Measurements from ENCODE around the gene CPXM1. TPM values are rescaled to one million over a fixed set of nuclear protein-coding genes. Genes with fewer than 3 reads are reported as not detected.
"Not testable (repeated sequence)": the region's sequence is repeated elsewhere in the genome, so short reads cannot be mapped to it uniquely, and the experiment has no call there.

Gene CPXM1
- total RNA-seq (2014; rRNA removed; shearing (Covaris generic)), result not detected in 2 replicates

DNA sequence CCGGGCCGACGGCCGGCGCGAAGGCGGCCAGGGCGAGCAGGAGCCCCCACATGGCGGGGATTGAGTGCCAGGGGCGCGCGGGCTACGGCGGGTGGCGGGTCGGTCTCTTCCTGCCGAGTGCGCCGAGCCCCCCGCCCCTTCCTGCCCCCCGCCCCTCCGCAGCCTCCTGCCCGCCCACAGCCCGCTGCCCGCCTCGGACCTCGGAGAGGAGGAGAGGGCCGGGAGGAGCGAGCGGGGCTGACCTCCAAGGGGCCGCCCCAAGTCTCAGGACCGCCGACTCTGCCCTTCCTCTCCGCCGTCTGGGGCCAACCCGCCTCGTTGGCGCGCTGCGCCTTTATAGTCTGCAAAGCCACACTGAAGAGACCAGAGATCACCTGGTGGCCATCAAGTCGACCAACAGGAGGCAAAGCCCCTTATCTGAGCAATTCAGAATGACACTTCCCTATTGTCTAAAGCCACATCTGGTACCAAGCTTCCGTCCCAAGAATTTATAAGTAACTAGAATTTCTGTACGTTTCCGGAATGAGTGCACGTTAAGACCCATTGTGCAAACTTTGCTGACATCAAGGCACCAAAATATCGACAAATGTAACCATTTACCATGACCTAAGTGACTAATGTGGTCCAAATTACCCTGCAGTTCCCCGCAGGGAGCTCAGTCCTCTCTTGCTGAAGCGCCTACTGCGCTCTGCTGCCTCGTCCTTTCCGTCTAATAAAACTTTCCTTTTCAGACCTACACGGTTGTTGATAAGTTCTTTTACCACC, at the start of gene CPXM1:
Gene CPXM1 (minus strand): TSS at position 107 of the 765 bp plus-strand sequence. CDS start 55 bp downstream, at position 52.
- no peak for DNase-seq (ENCODE audit: low read depth)

DNA sequence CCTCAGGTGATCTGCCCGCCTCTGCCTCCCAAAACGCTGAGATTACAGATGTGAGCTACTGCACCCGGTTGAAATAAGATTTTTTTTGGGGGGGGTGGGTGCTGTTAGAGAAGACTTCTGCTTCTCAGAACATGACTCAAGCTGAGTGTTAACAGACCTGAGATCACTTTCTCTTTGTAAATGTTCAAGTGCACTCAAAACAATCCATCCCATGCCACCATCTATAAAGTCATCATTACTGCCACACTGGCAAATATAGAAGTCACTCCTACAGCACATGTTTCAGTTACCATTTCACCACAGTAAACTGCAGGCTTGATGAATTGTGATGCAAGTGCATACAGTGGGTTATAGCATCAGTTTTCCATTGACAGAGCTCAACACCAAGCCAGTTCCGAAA, 49.1 kb upstream of the CPXM1 start:
- no peak for DNase-seq (ENCODE audit: low read depth)

DNA sequence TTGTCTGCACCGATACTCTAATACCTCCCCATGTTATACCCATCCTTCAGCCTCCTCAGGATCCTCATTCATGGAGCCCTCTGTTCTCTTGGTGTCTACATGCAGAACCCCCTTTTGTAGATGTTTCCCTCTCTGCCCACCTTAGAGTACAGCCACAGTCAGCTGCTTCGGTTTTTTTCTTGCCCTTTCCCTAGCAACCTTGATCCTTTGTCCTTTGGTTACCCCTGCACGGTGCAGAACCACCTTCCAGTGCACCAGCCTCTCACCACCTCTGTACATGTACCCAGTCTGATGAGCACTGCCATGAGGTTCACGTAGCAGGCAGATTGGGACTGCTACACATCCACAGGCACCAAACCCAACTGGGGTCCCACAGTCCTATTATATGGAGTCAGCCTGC, 47.4 kb upstream of the CPXM1 start:
- no peak for DNase-seq (ENCODE audit: low read depth)

DNA sequence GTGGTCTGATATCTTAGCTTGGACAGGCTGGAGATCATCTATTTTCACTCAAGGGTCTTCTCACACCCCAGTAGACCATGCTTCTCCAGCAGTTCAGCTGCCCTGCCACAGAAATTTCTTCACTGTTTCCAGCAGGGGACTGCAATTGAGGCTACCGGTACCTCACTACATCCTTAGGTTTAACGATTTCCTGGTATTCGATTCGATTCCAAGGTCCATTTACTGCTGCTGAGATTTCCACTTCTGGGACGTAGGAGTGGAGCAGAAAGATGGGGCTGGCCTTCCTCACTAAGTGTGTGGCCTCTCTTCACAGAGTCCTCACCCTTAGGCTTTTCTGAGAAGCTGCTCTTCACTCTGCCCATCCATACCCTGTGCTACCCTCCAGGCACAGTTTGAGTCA, 46.3 kb upstream of the CPXM1 start:
- DNase-seq (ENCODE audit: low read depth), result no peak

DNA sequence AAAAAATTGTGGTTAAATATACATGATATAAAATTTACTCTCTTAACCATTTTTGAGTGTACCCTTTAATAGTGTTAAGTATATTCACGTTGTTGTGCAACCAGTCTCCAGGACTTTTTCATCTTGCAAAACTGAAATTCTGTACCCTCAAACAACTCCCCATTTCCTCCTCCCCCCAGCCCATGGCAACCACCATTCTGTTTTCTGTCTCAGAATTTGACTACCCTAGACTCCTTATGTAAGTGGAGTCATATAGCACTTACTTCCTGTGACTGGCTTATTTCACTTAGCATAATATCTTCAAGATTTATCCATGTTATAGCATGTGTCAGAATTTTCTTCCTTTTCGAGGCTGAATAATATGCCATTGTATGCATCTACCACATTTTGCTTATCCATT, 45.2 kb upstream of the CPXM1 start:
- DNase-seq (ENCODE audit: low read depth), result no peak

DNA sequence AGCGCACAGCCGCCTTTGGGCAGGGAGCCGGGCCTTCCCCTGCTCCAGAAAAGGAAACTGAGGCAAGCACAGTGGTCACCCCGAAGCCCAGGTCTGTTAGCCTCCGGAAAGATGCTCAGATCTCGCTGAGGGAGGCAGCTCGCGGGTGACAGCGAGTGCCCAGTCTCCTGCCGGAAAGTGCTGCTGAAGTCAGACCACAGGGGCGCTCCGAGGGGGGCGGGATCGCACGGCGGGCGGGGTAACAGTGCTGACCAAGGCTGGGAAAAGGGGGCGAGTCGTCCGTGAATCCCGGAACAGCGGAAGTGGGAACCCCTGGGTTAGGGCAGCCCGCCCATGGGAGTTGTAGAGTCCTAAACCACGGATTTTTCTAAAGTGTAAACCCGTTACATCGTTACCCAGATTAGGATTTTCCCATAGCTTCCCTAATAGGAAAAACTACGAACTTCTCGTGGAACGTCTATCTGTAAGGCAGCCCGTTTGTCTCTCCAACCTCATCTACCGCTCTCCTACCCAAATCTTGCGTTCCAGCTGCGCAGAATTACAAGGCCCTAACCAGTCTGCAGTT, 40.6 kb upstream of the CPXM1 start:
- DNase-seq (ENCODE audit: low read depth), result peak; percentile 80

DNA sequence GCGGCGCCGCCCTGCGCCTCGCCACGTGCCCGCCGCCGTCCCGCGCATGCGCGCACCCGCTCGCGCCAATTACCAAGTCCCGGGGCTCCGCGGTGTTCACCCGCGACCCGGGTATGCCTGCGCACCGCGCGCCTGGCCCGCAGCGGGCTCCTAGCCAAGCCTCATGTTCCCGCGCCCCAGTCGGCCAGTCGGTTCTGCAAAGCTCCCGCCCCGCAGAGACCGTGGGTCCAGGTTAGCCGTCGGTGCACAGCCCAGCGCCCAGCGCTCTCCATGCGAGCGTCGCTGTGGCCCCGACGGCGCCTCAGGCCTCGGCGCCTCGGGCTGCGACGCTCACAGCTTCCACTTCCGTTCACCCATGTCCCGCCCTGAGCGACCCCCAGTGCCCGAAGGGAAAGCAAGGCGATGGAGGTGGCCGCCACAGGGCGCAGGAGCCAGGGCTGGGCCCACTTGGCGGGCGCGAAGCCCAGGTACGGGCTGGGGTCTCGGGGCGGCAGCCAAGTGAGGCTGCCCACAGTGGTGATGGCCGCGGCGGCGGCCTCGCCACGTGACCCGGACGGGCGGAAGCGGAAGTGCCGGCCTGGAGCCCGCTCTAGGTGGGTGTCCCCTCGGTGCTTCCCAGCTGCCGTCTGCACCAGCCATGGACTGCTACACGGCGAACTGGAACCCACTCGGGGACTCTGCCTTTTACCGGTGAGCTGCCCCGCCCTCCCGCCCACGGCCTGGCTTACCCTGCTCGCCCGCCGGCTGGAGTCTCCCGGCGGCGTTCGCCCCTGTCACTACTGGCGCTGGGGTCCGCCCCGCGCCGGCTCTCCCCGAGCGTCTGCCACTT, 39.9 kb upstream of the CPXM1 start, which contains the start of the genes PCED1A and VPS16:
Gene PCED1A (minus strand): TSS at position 518 of the 829 bp plus-strand sequence. CDS start 743 bp downstream, outside the sequence.
Gene VPS16 (plus strand): TSS at position 608 of the 829 bp plus-strand sequence. CDS start 30 bp downstream, at position 638.
- DNase-seq (ENCODE audit: low read depth), result peak; percentile 91

DNA sequence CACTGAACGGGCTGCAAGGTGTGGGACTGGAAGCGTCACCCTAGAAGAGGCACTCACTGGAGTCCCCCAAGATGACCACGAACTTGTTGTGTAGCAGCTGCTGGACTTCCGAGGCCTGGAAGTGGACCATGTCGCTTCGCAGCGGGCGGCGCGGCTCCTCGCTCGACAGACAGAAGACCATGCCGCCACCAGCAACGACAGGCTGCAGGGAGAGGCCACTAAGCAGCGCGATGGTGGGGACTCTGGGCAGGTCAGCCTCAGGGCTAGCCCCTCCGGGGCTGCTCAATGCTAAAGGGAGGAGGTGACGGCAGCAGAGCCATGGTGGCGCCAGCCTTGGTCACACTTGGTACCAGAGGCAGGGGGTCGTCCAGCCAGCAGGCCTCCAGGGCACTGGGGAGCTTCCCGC, 39.3 kb upstream of the CPXM1 start:
- no peak for DNase-seq (ENCODE audit: low read depth)

DNA sequence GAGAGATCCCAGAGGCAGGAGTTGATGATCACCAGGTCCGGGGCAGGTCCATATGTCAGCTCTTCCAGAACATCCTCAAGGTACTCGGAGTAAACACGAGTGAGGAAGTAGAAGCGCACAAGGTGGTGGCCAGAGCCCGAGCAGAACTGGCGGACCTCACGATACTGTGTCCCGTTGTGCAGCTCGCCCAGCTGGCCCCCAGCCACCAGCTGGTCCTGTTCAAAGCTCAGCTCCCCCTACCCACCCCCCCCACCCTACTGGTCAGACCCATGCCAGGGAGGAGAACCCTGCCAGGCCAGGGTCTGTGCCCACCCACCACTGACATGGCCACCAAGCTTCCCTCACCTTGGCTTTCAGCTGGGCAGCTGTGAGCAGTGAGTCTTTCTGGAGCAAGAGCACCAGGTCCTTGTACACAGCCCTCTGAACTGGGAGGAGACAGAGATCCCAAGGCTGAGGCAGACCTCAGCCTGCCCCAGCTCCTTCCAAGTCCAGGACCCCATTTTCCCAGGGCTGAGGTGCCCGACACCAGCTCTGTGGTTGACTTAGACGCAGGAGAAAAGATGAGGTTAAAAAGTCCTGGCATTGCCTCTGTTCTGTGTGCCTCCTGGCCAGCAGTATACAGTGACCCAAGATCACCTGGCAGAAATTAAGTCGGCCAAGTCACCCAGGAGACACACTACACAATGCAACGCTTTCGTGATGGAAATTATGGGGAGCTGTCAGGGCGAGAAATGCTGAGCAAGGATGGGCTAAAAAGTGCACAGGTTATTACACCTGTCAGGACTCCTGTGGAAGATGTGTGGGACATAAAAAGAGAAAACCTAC, 38.6 kb upstream of the CPXM1 start:
- DNase-seq (ENCODE audit: low read depth), result no peak

DNA sequence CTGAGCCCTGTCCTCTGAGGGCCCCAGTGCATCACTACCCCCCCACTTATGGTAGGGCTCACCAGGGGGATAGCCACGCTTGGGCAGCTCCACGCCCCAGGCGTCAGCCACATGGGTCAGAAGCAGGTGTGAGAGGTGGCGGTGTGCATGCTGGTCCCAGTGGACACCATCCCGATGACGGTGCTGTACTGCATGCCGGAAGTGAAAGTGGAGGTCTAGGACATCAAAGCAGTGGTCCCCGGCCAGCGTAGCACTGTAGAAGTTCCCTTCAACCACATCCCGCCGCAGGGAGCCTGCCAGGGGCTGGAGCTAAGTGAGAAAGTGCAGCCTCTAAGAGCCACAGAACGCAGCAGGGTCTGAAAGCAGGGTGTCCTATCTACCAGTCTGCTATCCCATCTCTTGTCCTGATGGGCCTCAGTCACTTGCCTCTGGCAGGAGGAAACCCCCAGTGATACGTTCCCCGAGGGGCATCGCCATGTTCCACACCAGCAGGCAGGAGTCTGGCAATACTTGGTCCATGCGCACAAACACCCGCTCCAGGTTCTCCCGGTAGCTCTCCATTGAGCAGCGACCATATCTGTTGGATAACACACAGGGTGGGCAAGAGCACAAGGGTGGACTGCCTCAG, 37.9 kb upstream of the CPXM1 start:
- DNase-seq (ENCODE audit: low read depth), result no peak

DNA sequence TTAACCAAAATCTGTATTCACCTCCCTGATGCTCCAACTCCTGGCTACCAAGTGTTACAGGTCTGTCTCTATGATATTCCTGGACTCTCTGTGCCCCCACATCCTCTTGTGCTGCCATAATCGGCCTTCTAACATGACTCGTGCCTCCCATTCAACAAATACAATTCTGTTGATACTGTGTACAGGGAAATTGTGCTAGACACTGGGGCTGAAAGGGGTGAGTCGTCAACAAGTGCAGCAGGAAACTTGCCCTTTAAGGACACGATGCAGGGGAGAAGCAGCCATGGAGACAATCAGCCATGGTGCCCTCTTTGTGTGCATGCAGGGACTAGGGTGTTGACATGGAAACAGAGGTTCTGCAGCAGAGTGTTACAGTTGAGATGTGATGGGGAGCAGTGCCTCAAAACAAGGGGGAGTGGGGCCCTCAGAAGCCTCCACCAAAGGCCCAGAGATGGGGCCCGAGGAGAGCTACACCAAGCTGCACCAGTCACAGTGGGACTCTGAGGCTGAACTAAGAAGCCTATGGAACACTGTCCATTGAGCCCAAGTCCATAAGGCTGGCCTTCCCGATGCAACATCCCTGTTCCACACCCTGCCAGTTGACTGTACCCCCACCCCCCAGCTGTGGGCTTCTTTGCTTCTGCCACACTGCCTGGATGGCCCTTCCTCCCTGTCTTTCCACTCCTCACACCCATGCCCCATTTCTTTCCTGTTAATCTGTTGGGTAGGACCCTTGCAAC, 37.0 kb upstream of the CPXM1 start:
- no peak for DNase-seq (ENCODE audit: low read depth)

DNA sequence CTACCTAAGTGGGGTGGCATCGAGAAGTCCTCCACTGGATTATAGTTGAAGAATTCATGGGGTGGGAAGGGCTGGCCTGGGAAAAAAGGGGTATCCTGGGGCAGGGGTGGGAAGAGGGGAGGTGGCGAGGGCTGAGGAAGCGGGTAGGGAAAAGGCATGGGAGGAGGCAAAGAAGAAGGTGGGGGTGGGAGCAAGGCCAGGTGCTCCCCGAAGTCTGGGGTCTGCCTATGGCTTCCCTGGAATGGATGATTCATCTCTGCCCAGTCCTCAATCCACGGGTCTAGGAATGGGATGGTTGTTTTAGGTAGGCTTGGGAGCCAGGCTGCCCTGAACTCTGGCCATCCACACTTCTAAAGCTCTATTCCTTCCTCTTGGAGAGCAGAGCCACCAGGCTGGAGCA, 35.6 kb upstream of the CPXM1 start:
- DNase-seq (ENCODE audit: low read depth), result no peak

DNA sequence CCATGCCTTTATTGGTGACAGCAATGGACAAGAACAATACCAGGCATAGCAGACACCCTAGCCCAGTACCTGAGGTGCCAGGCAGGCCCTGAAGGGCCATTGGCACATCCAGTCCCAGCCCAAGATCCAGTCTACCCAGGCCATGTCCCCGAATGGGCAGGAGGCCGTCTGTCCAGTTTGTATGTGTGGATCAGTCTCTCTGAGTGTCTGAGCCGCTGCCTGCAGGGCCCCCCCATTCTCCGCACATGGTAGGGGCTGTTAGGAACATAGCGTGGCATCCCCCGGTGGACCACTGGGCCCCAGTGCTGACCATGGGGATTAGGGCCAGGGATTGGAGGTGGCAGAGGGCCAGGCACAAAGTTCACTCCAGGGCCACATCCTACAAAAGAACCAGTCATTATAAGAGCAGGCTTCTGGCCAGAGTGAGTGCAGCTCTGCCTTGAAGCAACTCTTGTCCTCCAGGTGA, 34.9 kb upstream of the CPXM1 start:
- no peak for DNase-seq (ENCODE audit: low read depth)

DNA sequence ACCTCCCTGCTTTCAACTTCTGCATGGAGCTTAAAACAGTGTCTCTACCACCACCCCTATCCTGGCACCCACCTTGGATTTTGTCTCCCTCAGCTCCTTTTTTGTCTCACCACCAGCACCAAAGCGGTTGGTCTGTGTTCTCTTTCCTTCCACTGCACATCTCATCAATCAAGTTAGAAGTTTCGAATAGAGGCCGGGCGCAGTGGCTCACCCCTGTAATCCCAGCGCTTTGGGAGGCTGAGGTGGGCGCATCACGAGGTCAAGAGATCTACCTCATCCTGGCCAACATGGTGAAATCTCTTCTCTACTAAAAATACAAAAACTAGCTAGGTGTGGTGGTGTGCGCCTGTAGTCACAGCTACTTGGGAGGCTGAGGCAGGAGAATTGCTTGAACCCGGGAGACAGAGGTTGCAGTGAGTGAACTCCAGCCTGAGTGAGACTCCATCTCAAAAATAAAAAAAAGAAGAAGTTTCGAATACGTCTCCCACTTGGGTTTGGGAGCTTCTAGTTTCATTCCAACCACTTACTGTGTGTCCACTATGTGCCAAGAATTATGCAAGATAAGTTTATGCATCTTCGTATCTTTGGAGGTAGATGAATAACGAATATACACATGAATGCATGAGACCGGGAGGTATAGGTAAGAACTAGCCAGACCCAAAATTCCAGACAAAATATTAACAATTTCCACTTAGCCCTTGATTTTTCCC, 34.1 kb upstream of the CPXM1 start:
- no peak for DNase-seq (ENCODE audit: low read depth)

DNA sequence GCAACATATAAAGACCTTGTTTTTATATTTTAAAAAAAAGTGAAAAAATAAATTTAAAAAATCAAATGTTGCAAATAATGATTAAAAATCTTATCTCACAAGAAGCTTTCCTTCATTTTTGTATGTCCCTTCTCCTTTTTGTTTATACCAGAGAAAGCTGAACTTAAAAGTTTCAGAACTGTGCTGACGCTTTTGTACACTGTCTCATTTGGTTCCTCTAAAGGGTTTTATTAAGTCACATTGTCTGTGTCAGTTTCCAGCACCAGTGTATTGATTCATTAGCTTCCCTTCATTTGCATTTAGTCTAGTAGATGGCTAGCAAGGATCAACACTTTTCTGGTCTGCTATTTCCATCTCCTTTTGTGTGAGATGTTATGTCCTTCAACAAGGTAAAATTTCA, 33.3 kb upstream of the CPXM1 start:
- DNase-seq (ENCODE audit: low read depth), result no peak

DNA sequence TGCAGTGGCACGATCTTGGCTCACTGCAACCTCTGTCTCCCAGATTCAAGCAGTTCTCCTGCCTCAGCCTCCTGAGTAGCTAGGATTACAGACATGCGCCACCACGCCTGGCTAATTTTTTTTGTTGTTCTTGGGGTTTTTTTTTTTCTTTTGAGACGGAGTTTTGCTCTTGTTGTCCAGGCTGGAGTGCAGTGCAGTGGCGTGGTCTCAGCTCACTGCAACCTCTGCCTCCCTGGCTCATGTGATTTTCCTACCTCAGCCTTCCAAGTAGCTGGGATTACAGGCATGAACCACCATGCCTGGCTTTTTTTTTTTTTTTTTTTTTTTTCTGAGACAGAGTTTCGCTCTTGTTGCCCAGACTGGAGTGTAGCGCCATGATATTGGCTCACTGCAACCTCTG, 30.8 kb upstream of the CPXM1 start:
- DNase-seq (ENCODE audit: low read depth), result not testable (repeated sequence)

DNA sequence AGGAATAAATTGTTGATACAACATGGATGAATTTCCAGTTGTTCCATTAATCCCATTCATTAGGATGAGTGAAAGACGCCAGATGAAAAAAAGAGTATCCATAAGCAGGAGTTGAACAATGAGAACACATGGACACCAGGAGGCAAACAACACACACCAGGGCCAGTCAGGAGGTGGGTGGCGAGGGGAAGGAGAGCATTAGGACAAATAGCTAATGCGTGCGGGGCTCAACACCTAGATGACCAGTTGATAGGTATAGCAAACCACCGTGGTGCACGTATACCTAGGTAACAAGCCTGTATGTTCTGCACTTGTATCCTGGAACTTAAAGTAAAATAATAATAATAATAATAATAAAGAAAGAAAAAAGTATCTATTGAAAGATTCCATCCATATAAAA, 28.9 kb upstream of the CPXM1 start:
- no peak for DNase-seq (ENCODE audit: low read depth)

DNA sequence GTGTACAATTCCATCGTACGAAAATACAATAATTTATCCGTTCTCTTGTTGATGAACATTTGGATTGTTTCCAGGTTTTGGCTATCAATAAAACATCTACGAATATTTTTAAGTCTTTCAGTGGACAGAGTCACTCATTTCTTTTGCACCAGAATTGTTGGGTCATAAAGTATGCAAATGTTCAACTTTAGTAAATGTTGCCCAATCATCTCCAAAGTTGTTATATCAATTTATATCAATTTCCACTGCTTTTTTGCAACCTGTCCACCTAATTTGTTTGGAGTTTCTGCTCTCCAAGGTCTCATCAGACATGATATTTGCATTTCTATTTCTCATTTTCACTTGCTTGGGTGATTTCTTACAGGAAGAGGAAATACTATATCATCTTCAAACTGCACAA, 26.2 kb upstream of the CPXM1 start:
- no peak for DNase-seq (ENCODE audit: low read depth)

DNA sequence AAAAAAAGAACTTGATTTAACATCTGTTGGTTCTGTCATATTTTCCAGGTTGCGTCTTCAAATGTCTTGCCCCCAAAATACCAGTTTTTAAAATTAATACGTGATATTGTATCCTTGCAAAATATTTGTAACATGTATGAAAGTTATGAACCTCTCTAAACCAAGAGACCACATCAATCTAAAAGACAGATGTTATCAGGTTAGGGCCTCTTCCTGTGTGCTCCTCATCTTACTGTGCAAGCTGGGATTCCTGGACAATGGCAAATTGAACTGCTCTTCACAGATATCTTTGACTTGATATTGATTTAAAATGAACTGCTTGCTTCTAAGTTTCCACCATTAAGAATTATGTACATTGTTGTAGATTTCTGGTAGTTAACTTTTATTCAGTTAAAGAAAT, 25.3 kb upstream of the CPXM1 start:
- no peak for DNase-seq (ENCODE audit: low read depth)

DNA sequence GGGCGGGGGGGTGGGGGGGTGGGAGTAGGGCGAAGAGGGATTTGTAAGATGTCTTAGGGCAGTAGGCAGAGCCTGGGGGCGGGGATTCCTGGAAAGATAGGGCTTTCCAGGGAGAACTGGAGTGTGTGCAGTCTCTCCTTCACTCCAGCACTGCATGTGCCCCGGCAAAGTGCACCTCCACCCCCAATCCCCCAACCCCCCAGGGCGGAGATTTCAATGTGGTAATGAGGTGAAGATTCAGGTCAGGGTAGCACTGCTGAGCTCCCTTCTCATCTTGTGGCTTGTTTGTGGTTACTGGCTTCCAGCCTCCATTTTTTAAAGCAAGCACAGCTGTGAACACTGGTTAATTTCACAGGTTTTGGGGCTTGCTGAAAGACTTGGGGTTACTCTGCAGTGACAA, 21.6 kb upstream of the CPXM1 start:
- peak; percentile 65 for DNase-seq (ENCODE audit: low read depth)
